GM12878 (cell line): ENCODE results near the gene RNF150. TPM values are rescaled to one million over a fixed set of nuclear protein-coding genes. Genes with fewer than 3 reads are reported as not detected.

ENCODE experiments used
- ATAC-seq: fragments of 200-7000 bp; cut with Tn5 transposase; 3 replicates; pipeline ENCODE4 v1.9.1; 2020; ENCODE audit warnings: mild to moderate bottlenecking, moderate library complexity
- BruUV-seq: library from RNA; stranded (reverse); fragments of 400-500 nt; replicated peaks from 2 replicates; lab custom pipeline; 2021; lab: Mats Ljungman, UMichigan
- CTCF ChIA-PET: fragments of 300-600 bp; sonication (Branson Sonifier 250); formaldehyde crosslinking; extraction: SDS; loops from one replicate; lab custom pipeline; 2021; ENCODE audit warnings: inconsistent platforms; lab: Yijun Ruan, JAX
- POLR2A ChIA-PET: fragments of 350-600 bp; formaldehyde crosslinking; extraction: SDS; loops from one replicate; lab custom pipeline; 2021; ENCODE audit warnings: inconsistent platforms; lab: Charles Lee
- RAD21 ChIA-PET: fragments of 300-600 bp; sonication (Branson Sonifier 250); formaldehyde crosslinking; loops from one replicate; lab custom pipeline; 2023; ENCODE audit warnings: antibody characterized with exemption; ENCODE audit not compliant: unreplicated experiment; lab: Charles Lee
- SMC1A ChIA-PET: fragments of 300-600 bp; sonication (Branson Sonifier 250); formaldehyde crosslinking; loops from one replicate; lab custom pipeline; 2023; ENCODE audit not compliant: unreplicated experiment, uncharacterized antibody; lab: Charles Lee
- DNase-seq: peaks from one replicate; pipeline ENCODE4 v3.0.0-alpha.2; 2011; ENCODE audit warnings: low read depth, low spot score
- FAIRE-seq: peaks from 3 replicates; lab custom pipeline; 2011; peaks lifted over from hg19 to GRCh38; lab: Jason Lieb, UNC
- H2AFZ ChIP-seq: 2 replicates; pipeline ENCODE4 v1.6.0; 2011; ENCODE audit warnings: low read depth, low read length, control low read depth; ENCODE audit not compliant: control insufficient read depth
- H3K27ac ChIP-seq: 2 replicates; pipeline ENCODE4 v1.5.1; 2011; ENCODE audit warnings: control low read depth; ENCODE audit not compliant: control insufficient read depth, insufficient read depth
- H3K27me3 ChIP-seq, 2 experiments: replicated peaks in 1 of 2; 2 replicates each; pipeline versions ENCODE4 v1.6.0 to v1.6.1; 2011; ENCODE audit warnings: low read length in 1 of 2; ENCODE audit not compliant: control insufficient read depth in 2 of 2, insufficient read depth in 2 of 2
- H3K36me3 ChIP-seq, 2 experiments: 2 replicates each; pipeline ENCODE4 v1.5.1; 2011; ENCODE audit warnings: low read length in 1 of 2; ENCODE audit not compliant: control insufficient read depth in 2 of 2, insufficient read depth in 2 of 2
- H3K4me1 ChIP-seq: 2 replicates; pipeline ENCODE4 v1.6.1; 2011; ENCODE audit warnings: mild to moderate bottlenecking, low read length, moderate library complexity, mixed read lengths; ENCODE audit not compliant: control insufficient read depth, insufficient read depth
- H3K4me2 ChIP-seq: 2 replicates; pipeline ENCODE4 v1.6.0; 2011; ENCODE audit warnings: control low read depth; ENCODE audit not compliant: control insufficient read depth, insufficient read depth
- H3K4me3 ChIP-seq: fragments of 200-600 bp; sonication (generic); 2 replicates; pipeline ENCODE4 v1.5.1; 2016
- H3K79me2 ChIP-seq: 2 replicates; pipeline ENCODE4 v1.6.0; 2011; ENCODE audit warnings: low read length; ENCODE audit not compliant: control insufficient read depth, insufficient read depth
- H3K9ac ChIP-seq: 2 replicates; pipeline ENCODE4 v1.8.0; 2011; ENCODE audit warnings: low read length, control low read depth, mixed read lengths; ENCODE audit not compliant: control insufficient read depth, insufficient read depth
- H3K9me3 ChIP-seq: replicated peaks from 3 replicates; pipeline ENCODE4 v1.5.1; 2011; ENCODE audit warnings: mild to moderate bottlenecking, low read length; ENCODE audit not compliant: control insufficient read depth, insufficient read depth
- H4K20me1 ChIP-seq: 2 replicates; pipeline ENCODE4 v1.6.0; 2011; ENCODE audit not compliant: control insufficient read depth, insufficient read depth
- ASH2L ChIP-seq: fragments of 300-600, 200-600 bp; sonication (generic); IDR thresholded peaks from 2 replicates; pipeline ENCODE4 v1.6.1; 2017; ENCODE audit warnings: low read depth, mild to moderate bottlenecking, borderline replicate concordance
- ATF2 ChIP-seq: IDR thresholded peaks from 2 replicates; pipeline ENCODE4 v1.6.1; 2012; ENCODE audit warnings: low read length, inconsistent platforms
- CEBPB ChIP-seq, 2 experiments: fragments of 150-350 bp in 1 of 2; IDR thresholded peaks; 2 replicates each; pipeline ENCODE4 v1.6.1; 2012 to 2014; ENCODE audit warnings: low read depth in 2 of 2, low read length in 2 of 2, borderline replicate concordance in 1 of 2, inconsistent platforms in 1 of 2
- CHD1 ChIP-seq: IDR thresholded peaks from 2 replicates; pipeline ENCODE4 v1.6.1; 2012; ENCODE audit warnings: low read depth, low read length, improper control_type of control experiment
- HCFC1 ChIP-seq: fragments of 150-350 bp; IDR thresholded peaks from 2 replicates; pipeline ENCODE4 v1.6.1; 2014; ENCODE audit warnings: low read length
- HSF1 ChIP-seq: fragments of 150-350 bp; IDR thresholded peaks from 2 replicates; pipeline ENCODE4 v1.6.1; 2014; ENCODE audit warnings: mild to moderate bottlenecking, low read depth, low read length
- IKZF2 ChIP-seq, 2 experiments: fragments of 450-650 bp; IDR thresholded peaks; 2 replicates each; pipeline ENCODE4 v1.6.1; 2017; ENCODE audit warnings: mild to moderate bottlenecking in 2 of 2, moderate library complexity in 2 of 2
- IRF3 ChIP-seq: fragments of 450-650 bp; IDR thresholded peaks from 2 replicates; pipeline ENCODE4 v1.6.1; 2014; ENCODE audit warnings: mild to moderate bottlenecking
- MYB ChIP-seq: fragments of 150-350 bp; IDR thresholded peaks from 2 replicates; pipeline ENCODE4 v1.6.1; 2014; ENCODE audit warnings: mild to moderate bottlenecking, low read depth, low read length, borderline replicate concordance
- PKNOX1 ChIP-seq: fragments of 450-650 bp; IDR thresholded peaks from 2 replicates; pipeline ENCODE4 v1.6.1; 2016; ENCODE audit warnings: mild to moderate bottlenecking
- STAT3 ChIP-seq: IDR thresholded peaks from 2 replicates; pipeline ENCODE4 v1.6.1; 2011; ENCODE audit warnings: low read depth, low read length, improper control_type of control experiment
- ZBTB40 ChIP-seq: fragments of 450-650 bp; IDR thresholded peaks from 2 replicates; pipeline ENCODE4 v1.6.1; 2016; ENCODE audit warnings: mild to moderate bottlenecking, moderate library complexity, borderline replicate concordance
- ZNF384 ChIP-seq: IDR thresholded peaks from 2 replicates; pipeline ENCODE4 v1.6.1; 2012; ENCODE audit warnings: low read depth, mild to moderate bottlenecking, low read length, improper control_type of control experiment, borderline replicate concordance
- WGBS: methylation state at CpG from one replicate; pipeline ENCODE4 v1.1.6; 2016; ENCODE audit warnings: low lambda C conversion rate; ENCODE audit not compliant: insufficient replicate concordance, insufficient coverage; ENCODE audit errors: missing lambda C conversion rate; 5-methylcytosine and 5-hydroxymethylcytosine counted together
- in situ Hi-C: fragments of 300-500 bp; cut with MboI; formaldehyde crosslinking; loops from 9 replicates; pipeline ENCODE4 v1.14.3; 2018; ENCODE audit warnings: mixed read lengths
- intact Hi-C: fragments of 100-400 bp; cut with micrococcal nuclease; formaldehyde crosslinking; loops from one replicate; pipeline ENCODE4 v1.14.2; 2022; ENCODE audit not compliant: unreplicated experiment
- polyA plus RNA-seq, 11 experiments: library from polyadenylated mRNA; depleted of rRNA in 4 of 11; unstranded in 6 of 11; stranded (reverse) in 5 of 11; fragments of >200 nt; fragmentation: Nextera tagmentation in 4 of 11; fragmentation: Illumina TruSeq in 1 of 11; extraction: Ambion mirVana in 4 of 11; extraction: Trizol in 1 of 11; gene quantifications; 1 replicate in 1 of 11; 2 replicates in 10 of 11; pipeline versions ENCODE4 v1.2.1 to v1.2.3, GENCODE V29; 2011 to 2016; ENCODE audit warnings: inconsistent platforms in 2 of 11, missing spikeins in 2 of 11, low read depth in 1 of 11
- total RNA-seq, 4 experiments: library from RNA; depleted of rRNA in 3 of 4; stranded (reverse); fragments of >200 nt in 3 of 4; fragmentation: Illumina TruSeq in 1 of 4; extraction: Trizol in 1 of 4; gene quantifications; 2 replicates each; pipeline versions ENCODE4 v1.2.1 to v1.2.3, GENCODE V29; 2013 to 2021

Gene RNF150
- total and polyA plus RNA-seq, 10 of the 15 experiments (the other 5 are each of a cell fraction or from before 2014, with no cell fraction given): 0.01 to 2.3 (median 0.04) TPM; not detected in 6

GRCh38 chr4:141009129-141009528, 124.1 kb downstream of the RNF150 start:
- Histone ChIP-seq H3K9ac (no peak overlapping the region), H3K27ac (no peak overlapping the region), H4K20me1 (no peaks in the 10 kb centered on the region), H3K4me1 (no peaks in the 10 kb centered on the region), H3K4me2 (no peak overlapping the region), H3K27me3 (no peaks in the 10 kb centered on the region), H3K4me3 (no peak overlapping the region), H3K79me2 (no peaks in the 10 kb centered on the region), H3K36me3 (no peaks in the 10 kb centered on the region), H2AFZ (no peak overlapping the region), H3K9me3 (no peaks in the 10 kb centered on the region)
- DNase-seq (no peak), FAIRE-seq (no peak), ATAC-seq (no peak)
- RAD21 ChIA-PET: no interaction called here
- in situ Hi-C loops (no loop called here), intact Hi-C loops (no loop called here)
- WGBS: 0% methylated on average over 1 of the region's 1 CpG
- no TSS peak for BruUV-seq
- POLR2A ChIA-PET: no interaction called here
- CTCF ChIA-PET: no interaction called here
- SMC1A ChIA-PET: no interaction called here
- TF ChIP-seq HCFC1 (no peak), MYB (no peak), CEBPB (IDR thresholded peaks at IDR 0.05; ENCODE audit: borderline replicate concordance in 1 of 2, low read depth in 2 of 2, low read length in 2 of 2) (no peak), PKNOX1 (no peak), ATF2 (no peak), CHD1 (no peak), STAT3 (no peak), HSF1 (no peak), ZNF384 (no peak), ASH2L (no peak), IRF3 (no peak), IKZF2 (IDR thresholded peaks at IDR 0.05) (no peak), ZBTB40 (no peak)
